GM18861 (cell line): ENCODE measurements around the gene ZBTB48.

Experiments used
- ATAC-seq: cut with Tn5 transposase; IDR thresholded peaks from one replicate; pipeline ENCODE4 v1.9.1; 2021; ENCODE audit not compliant: unreplicated experiment

The ZBTB48 gene

GRCh38 chr1:6572653-6573383, 7.0 kb upstream of the ZBTB48 start:
- ATAC-seq = no peak

GRCh38 chr1:6574025-6574620, 5.7 kb upstream of the ZBTB48 start:
- no peak for ATAC-seq

GRCh38 chr1:6574818-6575217, 5.0 kb upstream of the ZBTB48 start:
- ATAC-seq = no peak

- ATAC-seq = no peak
These were observed 1.8 kb upstream of the ZBTB48 start for GRCh38 chr1:6577831-6578525.

- ATAC-seq = no peak
These were observed 995 bp upstream of the ZBTB48 start for GRCh38 chr1:6578624-6579373.

GRCh38 chr1:6580119-6580592, 362 bp downstream of the ZBTB48 start:
- ATAC-seq = no peak

- ATAC-seq = no peak
These were observed 1.0 kb downstream of the ZBTB48 start for GRCh38 chr1:6580593-6581409.

- no peak for ATAC-seq
These were observed 1.9 kb downstream of the ZBTB48 start for GRCh38 chr1:6581561-6582305.

GRCh38 chr1:6582370-6582769, 2.6 kb downstream of the ZBTB48 start:
- no peak for ATAC-seq

GRCh38 chr1:6584126-6585080, 4.6 kb downstream of the ZBTB48 start:
- ATAC-seq = no peak

- no peak for ATAC-seq
These were observed 5.4 kb downstream of the ZBTB48 start for GRCh38 chr1:6585081-6585722.

- no peak for ATAC-seq
These were observed 6.0 kb downstream of the ZBTB48 start for GRCh38 chr1:6585841-6586240.

- no peak for ATAC-seq
These were observed 6.6 kb downstream of the ZBTB48 start for GRCh38 chr1:6586404-6586816.

- no peak for ATAC-seq
These were observed 7.6 kb downstream of the ZBTB48 start for GRCh38 chr1:6587261-6588005.

GRCh38 chr1:6588128-6588892, 8.5 kb downstream of the ZBTB48 start:
- ATAC-seq = no peak

GRCh38 chr1:6588893-6589520, 9.2 kb downstream of the ZBTB48 start:
- no peak for ATAC-seq
